Measurements from ENCODE around the gene PCED1B. TPM values are rescaled to one million over a fixed set of nuclear protein-coding genes. Genes with fewer than 3 reads are reported as not detected.

Gene PCED1B
- total RNA-seq, 1 donor from 2014 or later: 3.1 TPM

- Histone ChIP-seq H3K4me1 (peaks cover 5% of the 10 kb centered on the region), H3K4me2 (no peak overlapping the region), H3K36me3 (no peaks in the 10 kb centered on the region), H3K9ac (no peak overlapping the region), H4K20me1 (ENCODE audit: low read depth) (no peaks in the 10 kb centered on the region), H3K27ac (no peak overlapping the region), H3K79me2 (ENCODE audit: low read depth) (no peaks in the 10 kb centered on the region), H3K9me3 (ENCODE audit: low read depth) (no peaks in the 10 kb centered on the region), H2AFZ (replicated peaks) (no peak overlapping the region), H3K27me3 (no peaks in the 10 kb centered on the region), H3F3A (ENCODE audit: low read depth) (no peaks in the 10 kb centered on the region), H3K4me3 (no peak overlapping the region)
- Mint-ChIP-seq H3K27ac (no peak overlapping the region), H3K36me3 (no peaks in the 10 kb centered on the region), H3K4me1 (peaks cover 13% of the 10 kb centered on the region), H3K4me3 (no peak overlapping the region), H3K9me3 (peaks cover 9% of the 10 kb centered on the region), H3K27me3 (ENCODE audit: insufficient read depth, low read depth) (no peaks in the 10 kb centered on the region)
- DNase-seq (ENCODE audit: low spot score): no peak
- TF ChIP-seq EZH2 (IDR thresholded peaks at IDR 0.05) (no peak), CTCF (IDR thresholded peaks at IDR 0.05) (no peak), EZH2phosphoT487 (IDR thresholded peaks at IDR 0.05) (no peak)
Measured at GRCh38 chr12:47267571-47267970, 188.2 kb downstream of the PCED1B start.

GRCh38 chr12:47268501-47269454 lies 189.4 kb downstream of the PCED1B start:
- no peak overlapping the region for H3K27ac ChIP-seq
- no peaks in the 10 kb centered on the region for H3K27me3 ChIP-seq

GRCh38 chr12:47269916-47270315 lies 190.5 kb downstream of the PCED1B start:
- peaks cover 15% of the 10 kb centered on the region for H3K4me1 ChIP-seq
- H3K4me2 ChIP-seq: no peak overlapping the region
- DNase-seq (ENCODE audit: low spot score): no peak
- H3K4me1 Mint-ChIP-seq: peaks cover 26% of the 10 kb centered on the region
- no peak overlapping the region for H2AFZ ChIP-seq (replicated peaks)
- no peaks in the 10 kb centered on the region for H3K27me3 ChIP-seq
- no peak overlapping the region for H3K4me3 Mint-ChIP-seq
- no peak overlapping the region for H3K27ac ChIP-seq
- H3K4me3 ChIP-seq: no peak overlapping the region
- H3K9me3 ChIP-seq (ENCODE audit: low read depth): no peaks in the 10 kb centered on the region
- no peak overlapping the region for H3K9ac ChIP-seq
- no peak for TF ChIP-seq EZH2phosphoT487 (IDR thresholded peaks at IDR 0.05)
- TF ChIP-seq EZH2 (IDR thresholded peaks at IDR 0.05): no peak
- no peak for TF ChIP-seq CTCF (IDR thresholded peaks at IDR 0.05)
- H3K36me3 ChIP-seq: no peaks in the 10 kb centered on the region
- no peak overlapping the region for H3K27ac Mint-ChIP-seq
- no peaks in the 10 kb centered on the region for H3F3A ChIP-seq (ENCODE audit: low read depth)
- no peaks in the 10 kb centered on the region for H3K36me3 Mint-ChIP-seq
- H3K27me3 Mint-ChIP-seq (ENCODE audit: insufficient read depth, low read depth): no peaks in the 10 kb centered on the region
- no peaks in the 10 kb centered on the region for H4K20me1 ChIP-seq (ENCODE audit: low read depth)
- H3K9me3 Mint-ChIP-seq: peaks cover 9% of the 10 kb centered on the region
- H3K79me2 ChIP-seq (ENCODE audit: low read depth): no peaks in the 10 kb centered on the region

More at GRCh38 chr12:47268501-47269454, 189.4 kb downstream of the PCED1B start:
- Histone ChIP-seq H4K20me1 (ENCODE audit: low read depth) (no peaks in the 10 kb centered on the region), H3K4me2 (no peak overlapping the region), H3F3A (ENCODE audit: low read depth) (no peaks in the 10 kb centered on the region), H3K79me2 (ENCODE audit: low read depth) (no peaks in the 10 kb centered on the region), H3K4me1 (peaks cover 15% of the 10 kb centered on the region), H3K9me3 (ENCODE audit: low read depth) (no peaks in the 10 kb centered on the region), H3K4me3 (no peak overlapping the region), H3K36me3 (no peaks in the 10 kb centered on the region), H2AFZ (replicated peaks) (no peak overlapping the region), H3K9ac (no peak overlapping the region)
- H3K4me1 Mint-ChIP-seq: peaks cover 24% of the 10 kb centered on the region
- no peak overlapping the region for H3K4me3 Mint-ChIP-seq
- no peaks in the 10 kb centered on the region for H3K27me3 Mint-ChIP-seq (ENCODE audit: insufficient read depth, low read depth)
- TF ChIP-seq EZH2 (IDR thresholded peaks at IDR 0.05) (no peak), EZH2phosphoT487 (IDR thresholded peaks at IDR 0.05) (no peak), CTCF (IDR thresholded peaks at IDR 0.05) (no peak)
- no peaks in the 10 kb centered on the region for H3K36me3 Mint-ChIP-seq
- H3K9me3 Mint-ChIP-seq: peaks cover 9% of the 10 kb centered on the region
- DNase-seq (ENCODE audit: low spot score): no peak
- no peak overlapping the region for H3K27ac Mint-ChIP-seq

Measured in neural progenitor cell (in vitro differentiated cells).